ENCODE results near the gene ACSF2.

ACSF2 gene

DNA sequence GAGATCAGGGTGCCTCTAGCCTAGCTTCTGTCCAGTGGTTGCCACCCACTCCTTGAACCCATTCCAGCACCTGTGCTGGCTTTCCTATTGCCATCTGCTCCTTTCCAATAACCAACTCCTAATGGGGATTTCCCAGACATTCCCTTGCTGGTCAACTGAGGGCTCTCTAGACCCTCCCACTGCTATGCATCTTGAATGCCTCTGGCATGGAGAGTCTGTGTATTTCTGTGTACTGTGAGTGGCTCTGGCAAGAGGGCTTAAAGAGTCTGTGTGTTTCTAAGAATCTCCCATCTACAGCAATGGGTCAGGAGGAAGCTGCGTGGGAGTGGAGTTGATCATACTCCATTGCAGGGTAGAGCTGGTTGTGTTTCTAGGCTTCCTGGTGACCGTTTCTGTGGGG, 95.5 kb downstream of the ACSF2 start:
- DNase-seq (ENCODE audit: low spot score) (no peak), ATAC-seq (ENCODE audit: low read depth) (no peak)
- H3K4me1 ChIP-seq (ENCODE audit: insufficient read depth, poor library complexity, severe bottlenecking) = peaks cover 41% of the 10 kb centered on the region
- H3K27ac ChIP-seq (ENCODE audit: poor library complexity, severe bottlenecking) = peak overlapping the region; percentile 85
- no peaks in the 10 kb centered on the region for H3K9me3 ChIP-seq (ENCODE audit: severe bottlenecking)
- TF ChIP-seq, protein P1, sequence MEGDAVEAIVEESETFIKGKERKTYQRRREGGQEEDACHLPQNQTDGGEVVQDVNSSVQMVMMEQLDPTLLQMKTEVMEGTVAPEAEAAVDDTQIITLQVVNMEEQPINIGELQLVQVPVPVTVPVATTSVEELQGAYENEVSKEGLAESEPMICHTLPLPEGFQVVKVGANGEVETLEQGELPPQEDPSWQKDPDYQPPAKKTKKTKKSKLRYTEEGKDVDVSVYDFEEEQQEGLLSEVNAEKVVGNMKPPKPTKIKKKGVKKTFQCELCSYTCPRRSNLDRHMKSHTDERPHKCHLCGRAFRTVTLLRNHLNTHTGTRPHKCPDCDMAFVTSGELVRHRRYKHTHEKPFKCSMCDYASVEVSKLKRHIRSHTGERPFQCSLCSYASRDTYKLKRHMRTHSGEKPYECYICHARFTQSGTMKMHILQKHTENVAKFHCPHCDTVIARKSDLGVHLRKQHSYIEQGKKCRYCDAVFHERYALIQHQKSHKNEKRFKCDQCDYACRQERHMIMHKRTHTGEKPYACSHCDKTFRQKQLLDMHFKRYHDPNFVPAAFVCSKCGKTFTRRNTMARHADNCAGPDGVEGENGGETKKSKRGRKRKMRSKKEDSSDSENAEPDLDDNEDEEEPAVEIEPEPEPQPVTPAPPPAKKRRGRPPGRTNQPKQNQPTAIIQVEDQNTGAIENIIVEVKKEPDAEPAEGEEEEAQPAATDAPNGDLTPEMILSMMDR (IDR thresholded peaks at IDR 0.05; ENCODE audit: poor library complexity, severe bottlenecking) = no peak
- no peaks in the 10 kb centered on the region for H3K27me3 ChIP-seq (ENCODE audit: insufficient read depth, poor library complexity, severe bottlenecking)
- no peaks in the 10 kb centered on the region for H3K36me3 ChIP-seq (ENCODE audit: low read depth)
- no peak overlapping the region for H3K4me3 ChIP-seq (ENCODE audit: severe bottlenecking)

DNA sequence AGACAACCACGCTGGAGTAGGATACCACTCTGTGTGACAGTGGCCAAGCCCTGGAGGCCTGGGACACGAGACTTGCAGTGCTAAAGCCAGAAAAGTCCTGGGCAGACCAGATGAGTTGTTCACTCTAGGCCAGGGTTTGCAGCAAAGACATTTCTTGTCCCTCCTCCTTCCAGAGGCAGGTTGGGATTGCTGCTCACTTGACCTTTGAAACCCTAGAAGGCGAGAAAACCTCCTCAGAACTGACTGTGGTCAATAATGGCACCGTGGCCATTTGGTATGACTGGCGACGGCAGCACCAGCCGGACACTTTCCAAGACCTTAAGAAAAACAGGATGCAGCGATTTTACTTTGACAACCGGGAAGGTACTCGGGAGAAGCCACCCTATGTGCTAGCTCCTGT, 96.7 kb downstream of the ACSF2 start:
- DNase-seq (ENCODE audit: low spot score) = no peak
- Histone ChIP-seq H3K27me3 (ENCODE audit: insufficient read depth, poor library complexity, severe bottlenecking) (no peaks in the 10 kb centered on the region), H3K4me3 (ENCODE audit: severe bottlenecking) (no peak overlapping the region), H3K9me3 (ENCODE audit: severe bottlenecking) (no peaks in the 10 kb centered on the region), H3K4me1 (ENCODE audit: insufficient read depth, poor library complexity, severe bottlenecking) (peaks cover 29% of the 10 kb centered on the region), H3K36me3 (ENCODE audit: low read depth) (no peaks in the 10 kb centered on the region), H3K27ac (ENCODE audit: poor library complexity, severe bottlenecking) (peak overlapping the region; percentile 69)
- TF ChIP-seq, protein P1 (IDR thresholded peaks at IDR 0.05; ENCODE audit: poor library complexity, severe bottlenecking) = no peak
- ATAC-seq (ENCODE audit: low read depth) = no peak

DNA sequence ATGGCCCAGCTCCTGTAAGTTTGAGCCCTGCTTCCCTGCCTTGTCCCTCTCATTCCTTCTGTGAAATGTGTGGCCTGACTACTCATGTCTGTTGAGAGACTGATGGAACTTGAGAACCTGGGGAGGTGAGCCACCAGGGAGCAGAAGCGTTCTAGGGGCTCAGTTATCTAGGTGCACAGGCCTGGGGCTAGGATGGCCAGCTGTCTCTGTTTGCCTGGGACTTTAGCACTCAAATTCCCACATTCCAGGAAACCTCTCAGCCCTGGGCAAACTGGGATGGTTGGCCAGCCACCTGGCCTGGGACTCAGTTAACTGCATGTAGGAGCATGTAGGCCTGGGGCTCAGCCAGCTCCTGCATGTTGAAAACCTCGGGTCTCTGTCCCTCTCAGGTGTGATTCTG, 97.2 kb downstream of the ACSF2 start:
- TF ChIP-seq, protein P1 (IDR thresholded peaks at IDR 0.05; ENCODE audit: poor library complexity, severe bottlenecking) = peak; percentile 41
- Histone ChIP-seq H3K4me3 (ENCODE audit: severe bottlenecking) (no peak overlapping the region), H3K27ac (ENCODE audit: poor library complexity, severe bottlenecking) (peak overlapping the region; percentile 69), H3K27me3 (ENCODE audit: insufficient read depth, poor library complexity, severe bottlenecking) (no peaks in the 10 kb centered on the region), H3K9me3 (ENCODE audit: severe bottlenecking) (no peaks in the 10 kb centered on the region), H3K4me1 (ENCODE audit: insufficient read depth, poor library complexity, severe bottlenecking) (peaks cover 25% of the 10 kb centered on the region), H3K36me3 (ENCODE audit: low read depth) (no peaks in the 10 kb centered on the region)
- ATAC-seq (ENCODE audit: low read depth) = peak; percentile 73
- no peak for DNase-seq (ENCODE audit: low spot score)

All from RWPE2 (cell line).